Hematopoietic multipotent progenitor cell treated with erythropoietin and hydrocortisone succinate and interleukin-3 and kit ligand, for 15 days (in vitro differentiated cells): ENCODE measurements around the gene HYPK.

Source experiments
- DNase-seq: peaks from one replicate; pipeline ENCODE4 v3.0.0-alpha.2; 2015; ENCODE audit warnings: low spot score

Gene HYPK

DNA sequence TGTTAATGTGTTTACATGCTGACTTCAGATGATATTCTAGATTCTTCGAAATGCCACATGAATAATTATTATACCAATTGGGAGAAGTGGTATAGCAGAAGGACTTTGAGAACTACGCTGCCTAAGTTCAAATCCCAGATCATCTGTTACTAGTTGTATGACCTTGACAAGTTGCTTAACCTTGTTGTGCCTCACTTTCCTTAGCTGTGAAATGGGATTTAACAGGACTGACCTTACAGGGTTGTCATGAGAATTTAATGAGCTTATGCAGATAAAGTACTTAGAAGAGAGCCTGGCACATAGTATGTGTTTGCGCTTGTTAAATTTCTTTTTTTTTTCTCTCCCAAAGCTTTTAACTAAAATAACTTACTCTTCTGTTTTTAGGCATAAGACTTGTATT lies 50.9 kb downstream of the HYPK start:
- DNase-seq, result no peak

- no peak for DNase-seq
Observed at GRCh38 chr15:43852607-43853006, 52.2 kb downstream of the HYPK start.
